ENCODE results near the gene TMC1.

DNA sequence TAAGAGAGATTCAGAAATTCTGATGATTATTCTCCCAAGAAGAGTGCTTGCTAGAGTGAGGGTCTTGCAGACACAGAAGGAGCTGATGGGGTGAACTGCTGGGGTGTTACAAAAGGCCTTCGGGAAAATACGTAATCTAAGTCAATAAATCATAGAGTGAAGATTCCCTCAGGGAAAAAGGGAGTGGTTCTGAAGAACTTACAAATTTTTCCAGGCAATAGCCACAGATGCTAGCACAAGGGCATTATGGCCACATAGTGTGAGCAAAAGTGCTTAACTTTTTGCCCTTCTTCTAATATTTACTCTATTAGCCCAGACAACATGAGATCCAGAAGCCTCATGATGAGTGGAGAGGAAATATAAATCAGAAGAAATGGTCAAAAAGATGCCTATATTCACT, 137.3 kb downstream of the TMC1 start:
- TF ChIP-seq, protein P1, sequence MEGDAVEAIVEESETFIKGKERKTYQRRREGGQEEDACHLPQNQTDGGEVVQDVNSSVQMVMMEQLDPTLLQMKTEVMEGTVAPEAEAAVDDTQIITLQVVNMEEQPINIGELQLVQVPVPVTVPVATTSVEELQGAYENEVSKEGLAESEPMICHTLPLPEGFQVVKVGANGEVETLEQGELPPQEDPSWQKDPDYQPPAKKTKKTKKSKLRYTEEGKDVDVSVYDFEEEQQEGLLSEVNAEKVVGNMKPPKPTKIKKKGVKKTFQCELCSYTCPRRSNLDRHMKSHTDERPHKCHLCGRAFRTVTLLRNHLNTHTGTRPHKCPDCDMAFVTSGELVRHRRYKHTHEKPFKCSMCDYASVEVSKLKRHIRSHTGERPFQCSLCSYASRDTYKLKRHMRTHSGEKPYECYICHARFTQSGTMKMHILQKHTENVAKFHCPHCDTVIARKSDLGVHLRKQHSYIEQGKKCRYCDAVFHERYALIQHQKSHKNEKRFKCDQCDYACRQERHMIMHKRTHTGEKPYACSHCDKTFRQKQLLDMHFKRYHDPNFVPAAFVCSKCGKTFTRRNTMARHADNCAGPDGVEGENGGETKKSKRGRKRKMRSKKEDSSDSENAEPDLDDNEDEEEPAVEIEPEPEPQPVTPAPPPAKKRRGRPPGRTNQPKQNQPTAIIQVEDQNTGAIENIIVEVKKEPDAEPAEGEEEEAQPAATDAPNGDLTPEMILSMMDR (IDR thresholded peaks at IDR 0.05) = no peak
- TF ChIP-seq POLR2A (IDR thresholded peaks at IDR 0.05) (no peak), EP300 (IDR thresholded peaks at IDR 0.05) (no peak)

Measured in upper lobe of left lung (tissue), 4 donors.